Activated naive CD4-positive, alpha-beta T cell treated with anti-CD3 and anti-CD28 coated beads for 36 hours (primary cell): ENCODE results near the gene MED27. TPM values are rescaled to one million over a fixed set of nuclear protein-coding genes. Genes with fewer than 3 reads are reported as not detected.
"Not testable (repeated sequence)": the region's sequence is repeated elsewhere in the genome, so short reads cannot be mapped to it uniquely, and the experiment has no call there.

ENCODE experiments used
- CTCF ChIA-PET: fragments of 350-600 bp; sonication (Branson Sonifier 250); formaldehyde crosslinking; loops from one replicate; lab custom pipeline; 2021; ENCODE audit warnings: antibody characterized with exemption; lab: Charles Lee
- DNase-seq: peaks from one replicate; pipeline ENCODE4 v3.0.0-alpha.2; 2020
- H3K27ac Mint-ChIP-seq: one replicate; pipeline ENCODE4 v1.8.0; 2021; ENCODE audit warnings: mild to moderate bottlenecking, mixed read lengths
- H3K27me3 Mint-ChIP-seq: one replicate; pipeline ENCODE4 v1.8.0; 2021; ENCODE audit warnings: low read depth, mixed read lengths
- H3K36me3 Mint-ChIP-seq: one replicate; pipeline ENCODE4 v1.8.0; 2021; ENCODE audit warnings: low read depth, mixed read lengths
- H3K4me1 Mint-ChIP-seq: one replicate; pipeline ENCODE4 v1.8.0; 2021; ENCODE audit warnings: low read depth, mixed read lengths
- H3K4me3 Mint-ChIP-seq: one replicate; pipeline ENCODE4 v1.8.0; 2021; ENCODE audit warnings: mild to moderate bottlenecking, moderate library complexity, mixed read lengths
- H3K9me3 Mint-ChIP-seq: one replicate; pipeline ENCODE4 v1.8.0; 2021; ENCODE audit warnings: mixed read lengths
- intact Hi-C: fragments of 100-400 bp; cut with micrococcal nuclease; formaldehyde crosslinking; loops from one replicate; pipeline ENCODE4 v1.15.1; 2023
- total RNA-seq, 2 experiments: library from RNA; stranded (reverse); gene quantifications; one replicate each; pipeline ENCODE4 v1.2.3, GENCODE V29; 2021

MED27 gene
- total RNA-seq, 2 experiments from 2014 or later = 27.7 to 31.3 TPM

GRCh38 chr9:132071847-132072507 lies 7.7 kb downstream of the MED27 start:
- Mint-ChIP-seq H3K4me1 (peaks cover 37% of the 10 kb centered on the region), H3K9me3 (no peaks in the 10 kb centered on the region), H3K36me3 (peaks cover 29% of the 10 kb centered on the region), H3K4me3 (no peak overlapping the region), H3K27me3 (no peaks in the 10 kb centered on the region), H3K27ac (no peak overlapping the region)
- intact Hi-C loops = loop anchor here (10.0 kb wide), 1 partner anchor 677 kb away; the partner anchor contains the start of gene PRRC2B
- CTCF ChIA-PET = no interaction called here
- no peak for DNase-seq

- intact Hi-C loops = no loop called here
- no peak overlapping the region for H3K27ac Mint-ChIP-seq
- H3K9me3 Mint-ChIP-seq = no peaks in the 10 kb centered on the region
- DNase-seq = no peak
- H3K27me3 Mint-ChIP-seq = no peaks in the 10 kb centered on the region
- H3K4me3 Mint-ChIP-seq = no peak overlapping the region
- CTCF ChIA-PET = interaction anchor here (1.0 kb wide), 1 partner anchor 101 kb away, joined by 3 read pairs; no protein-coding TSS in a partner anchor
- H3K36me3 Mint-ChIP-seq = peaks cover 20% of the 10 kb centered on the region
- peaks cover 17% of the 10 kb centered on the region for H3K4me1 Mint-ChIP-seq
Observed at GRCh38 chr9:132069046-132069898, 10.4 kb downstream of the MED27 start.

DNA sequence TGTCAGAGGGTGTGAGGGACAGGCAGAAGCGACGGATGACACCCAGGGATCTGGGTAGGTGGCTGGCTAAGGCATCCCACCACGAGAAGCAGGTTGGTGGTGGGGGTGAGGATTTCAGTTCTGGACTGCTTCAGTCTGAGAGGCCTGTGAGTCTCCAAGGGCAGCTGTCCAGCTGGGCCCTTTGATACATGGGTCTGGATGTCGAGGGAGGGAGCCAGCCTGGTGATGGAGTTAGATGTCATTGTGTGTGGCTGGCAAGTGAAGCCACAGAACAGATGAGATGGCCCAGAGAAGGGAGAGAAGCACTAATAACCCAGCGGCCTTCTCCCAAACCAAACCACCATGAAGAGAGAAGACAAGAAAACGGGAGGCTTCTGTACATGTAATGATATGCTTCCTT lies 11.1 kb downstream of the MED27 start:
- H3K4me3 Mint-ChIP-seq = no peak overlapping the region
- no peaks in the 10 kb centered on the region for H3K27me3 Mint-ChIP-seq
- no peak overlapping the region for H3K27ac Mint-ChIP-seq
- CTCF ChIA-PET = no interaction called here
- DNase-seq = no peak
- intact Hi-C loops = no loop called here
- no peaks in the 10 kb centered on the region for H3K9me3 Mint-ChIP-seq
- peaks cover 20% of the 10 kb centered on the region for H3K36me3 Mint-ChIP-seq
- H3K4me1 Mint-ChIP-seq = peaks cover 17% of the 10 kb centered on the region

DNA sequence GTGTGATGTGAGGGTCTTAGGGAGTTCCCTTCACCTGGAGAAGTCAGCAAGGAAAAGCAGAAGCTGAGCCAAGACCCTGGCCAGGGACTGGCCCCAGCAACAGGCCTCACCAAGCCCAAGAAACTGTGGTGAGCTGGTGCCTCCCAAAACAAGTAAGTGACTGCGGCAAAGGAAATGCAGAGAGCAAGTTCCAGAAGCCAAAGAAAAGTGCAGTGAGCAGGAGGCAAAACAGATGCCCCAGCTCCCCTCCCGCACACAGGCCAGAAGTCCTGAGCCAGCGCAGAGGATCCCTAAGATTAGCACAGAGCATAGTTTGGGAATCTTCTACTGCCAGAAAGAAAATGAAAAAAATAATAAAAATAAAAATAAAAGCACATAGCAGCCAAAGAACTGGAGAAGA lies 13.2 kb downstream of the MED27 start:
- Mint-ChIP-seq H3K27ac (no peak overlapping the region), H3K4me1 (peaks cover 16% of the 10 kb centered on the region), H3K36me3 (peaks cover 16% of the 10 kb centered on the region), H3K4me3 (no peak overlapping the region), H3K9me3 (no peaks in the 10 kb centered on the region), H3K27me3 (no peaks in the 10 kb centered on the region)
- CTCF ChIA-PET = no interaction called here
- DNase-seq = no peak
- intact Hi-C loops = no loop called here

- intact Hi-C loops = no loop called here
- Mint-ChIP-seq H3K4me3 (no peak overlapping the region), H3K36me3 (peaks cover 11% of the 10 kb centered on the region), H3K27ac (no peak overlapping the region), H3K4me1 (peaks cover 13% of the 10 kb centered on the region), H3K27me3 (no peaks in the 10 kb centered on the region), H3K9me3 (no peaks in the 10 kb centered on the region)
- CTCF ChIA-PET = no interaction called here
- DNase-seq = no peak
Observed at GRCh38 chr9:132066057-132066456, 13.6 kb downstream of the MED27 start.

GRCh38 chr9:132063281-132063680 lies 16.4 kb downstream of the MED27 start:
- Mint-ChIP-seq H3K27ac (no peak overlapping the region), H3K4me3 (no peak overlapping the region), H3K27me3 (no peaks in the 10 kb centered on the region), H3K4me1 (peaks cover 10% of the 10 kb centered on the region), H3K36me3 (peaks cover 17% of the 10 kb centered on the region), H3K9me3 (peaks cover 10% of the 10 kb centered on the region)
- no peak for DNase-seq
- CTCF ChIA-PET = interaction anchor here (0.5 kb wide), 1 partner anchor 341 kb away, joined by 3 read pairs; no protein-coding TSS in a partner anchor
- intact Hi-C loops = no loop called here

DNA sequence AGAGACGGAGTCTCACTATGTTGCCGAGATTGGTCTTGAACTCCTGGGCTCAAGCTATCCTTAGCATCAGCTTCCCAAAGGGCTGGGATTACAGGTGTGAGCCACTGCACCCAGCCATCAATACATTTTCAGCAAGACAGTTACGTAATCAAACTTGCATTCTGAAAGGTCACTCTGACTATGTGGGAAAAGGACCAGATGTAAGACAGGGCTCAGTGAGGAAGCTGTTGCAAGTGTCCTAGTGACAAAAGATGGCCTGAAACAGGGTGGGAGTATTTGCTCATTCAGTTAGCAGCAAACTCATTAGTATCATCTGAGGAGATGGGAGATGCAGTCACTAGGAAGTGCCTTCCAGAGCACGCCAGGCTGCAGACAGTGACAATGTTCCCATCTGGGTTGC lies 16.9 kb downstream of the MED27 start:
- CTCF ChIA-PET = interaction anchor here (0.5 kb wide), 1 partner anchor 341 kb away, joined by 3 read pairs; no protein-coding TSS in a partner anchor

GRCh38 chr9:132061526-132061925 lies 18.1 kb downstream of the MED27 start:
- Mint-ChIP-seq H3K36me3 (peaks cover 21% of the 10 kb centered on the region), H3K27me3 (no peaks in the 10 kb centered on the region), H3K27ac (no peak overlapping the region), H3K4me1 (peaks cover 10% of the 10 kb centered on the region), H3K9me3 (peaks cover 14% of the 10 kb centered on the region), H3K4me3 (no peak overlapping the region)
- CTCF ChIA-PET = interaction anchor here (0.8 to 2.1 kb wide), 2 partner anchors 175 to 470 kb away, joined by 3 to 5 read pairs; no protein-coding TSS in a partner anchor
- intact Hi-C loops = no loop called here
- no peak for DNase-seq

More for the DNA sequence above, 16.9 kb downstream of the MED27 start:
- Mint-ChIP-seq H3K4me3 (no peak overlapping the region), H3K27ac (no peak overlapping the region), H3K27me3 (no peaks in the 10 kb centered on the region), H3K4me1 (peaks cover 9% of the 10 kb centered on the region), H3K36me3 (peaks cover 18% of the 10 kb centered on the region), H3K9me3 (peaks cover 14% of the 10 kb centered on the region)
- no peak for DNase-seq
- intact Hi-C loops = no loop called here

DNA sequence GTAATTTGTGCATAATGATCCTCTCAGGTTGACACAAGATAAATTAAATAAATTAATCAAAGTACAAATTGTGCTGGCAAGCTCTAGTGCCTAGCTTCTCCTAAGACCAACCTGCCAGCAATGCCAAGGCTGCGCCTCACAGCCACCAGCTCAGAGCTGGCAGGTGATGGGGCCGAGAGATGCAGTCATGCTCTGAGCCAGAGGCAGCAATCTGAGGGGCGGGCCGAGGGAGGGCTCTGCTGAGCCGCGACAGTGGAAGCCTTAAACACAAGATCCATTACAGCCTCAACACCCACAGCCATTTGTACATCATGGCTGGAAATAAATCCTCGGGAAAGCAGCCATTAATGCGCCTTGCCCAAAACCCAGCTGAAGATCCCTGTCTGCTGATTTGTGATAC lies 20.3 kb downstream of the MED27 start:
- DNase-seq = no peak
- Mint-ChIP-seq H3K27ac (no peak overlapping the region), H3K4me1 (peaks cover 17% of the 10 kb centered on the region), H3K4me3 (no peak overlapping the region), H3K27me3 (no peaks in the 10 kb centered on the region), H3K9me3 (peaks cover 14% of the 10 kb centered on the region), H3K36me3 (peaks cover 21% of the 10 kb centered on the region)
- CTCF ChIA-PET = interaction anchor here (1.1 kb wide), 2 partner anchors 112 to 914 kb away, joined by 3 read pairs; no protein-coding TSS in a partner anchor
- intact Hi-C loops = no loop called here

DNA sequence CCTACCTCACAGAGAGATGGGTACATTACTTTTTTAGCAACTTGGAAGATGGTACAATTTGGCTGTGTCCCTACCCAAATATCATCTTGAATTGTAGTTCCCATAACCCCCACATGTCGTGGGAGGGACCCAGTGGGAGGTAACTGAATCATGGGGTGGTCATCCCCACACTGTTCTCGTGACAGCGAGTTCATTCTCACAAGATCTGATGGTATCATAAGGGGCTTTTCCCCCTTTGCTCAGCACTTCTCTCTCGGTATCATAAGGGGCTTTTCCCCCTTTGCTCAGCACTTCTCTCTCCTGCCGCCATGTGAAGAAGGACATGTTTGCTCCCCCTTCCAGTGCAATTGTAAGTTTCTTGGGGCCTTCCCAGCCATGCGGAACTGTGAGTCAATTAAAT lies 21.4 kb downstream of the MED27 start:
- H3K27ac Mint-ChIP-seq, intact Hi-C loops, H3K27me3 Mint-ChIP-seq, H3K4me3 Mint-ChIP-seq, DNase-seq, CTCF ChIA-PET: not testable (repeated sequence)
- H3K36me3 Mint-ChIP-seq = peaks cover 21% of the 10 kb centered on the region
- H3K9me3 Mint-ChIP-seq = peaks cover 14% of the 10 kb centered on the region
- H3K4me1 Mint-ChIP-seq = peaks cover 11% of the 10 kb centered on the region

GRCh38 chr9:132056717-132057560 lies 22.7 kb downstream of the MED27 start:
- H3K9me3 Mint-ChIP-seq = peaks cover 14% of the 10 kb centered on the region
- no peak overlapping the region for H3K4me3 Mint-ChIP-seq
- no peaks in the 10 kb centered on the region for H3K27me3 Mint-ChIP-seq
- no peak for DNase-seq
- CTCF ChIA-PET = no interaction called here
- H3K36me3 Mint-ChIP-seq = peaks cover 21% of the 10 kb centered on the region
- intact Hi-C loops = no loop called here
- H3K4me1 Mint-ChIP-seq = peaks cover 11% of the 10 kb centered on the region
- H3K27ac Mint-ChIP-seq = no peak overlapping the region

DNA sequence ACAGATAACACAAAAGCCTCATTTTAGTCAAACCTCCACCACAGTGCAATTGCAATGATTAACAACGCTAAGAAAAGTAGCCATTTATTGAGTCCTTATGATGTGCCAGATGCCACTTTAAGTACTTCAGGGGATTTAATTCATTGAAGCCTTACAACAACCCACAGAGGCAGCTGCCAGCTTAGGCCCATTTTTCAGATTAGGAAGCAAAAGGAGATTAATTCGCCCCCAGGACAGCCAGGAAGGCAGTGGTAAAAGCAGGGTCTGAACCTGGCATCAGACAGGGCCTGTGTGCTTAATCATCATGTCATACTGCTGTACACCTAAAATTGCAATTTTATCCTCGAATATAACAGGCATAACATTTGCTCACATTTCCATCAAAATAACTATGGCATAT lies 23.9 kb downstream of the MED27 start:
- intact Hi-C loops = no loop called here
- peaks cover 13% of the 10 kb centered on the region for H3K4me1 Mint-ChIP-seq
- H3K27ac Mint-ChIP-seq = no peak overlapping the region
- CTCF ChIA-PET = no interaction called here
- H3K9me3 Mint-ChIP-seq = peaks cover 14% of the 10 kb centered on the region
- no peaks in the 10 kb centered on the region for H3K27me3 Mint-ChIP-seq
- no peak for DNase-seq
- H3K36me3 Mint-ChIP-seq = peaks cover 21% of the 10 kb centered on the region
- H3K4me3 Mint-ChIP-seq = no peak overlapping the region
